Left ventricle myocardium inferior (tissue), 1 donor: ENCODE results near the gene CCR5AS.
"Not testable (repeated sequence)": the region's sequence is repeated elsewhere in the genome, so short reads cannot be mapped to it uniquely, and the experiment has no call there.

ENCODE experiments used
- DNase-seq: peaks from one replicate; pipeline ENCODE4 v3.0.0-alpha.2; 2020
- H3K27ac ChIP-seq: fragments of 200-600 bp; replicated peaks from 2 replicates; pipeline ENCODE4 v1.8.0; 2021
- H3K27me3 ChIP-seq: fragments of 200-600 bp; 2 replicates; pipeline ENCODE4 v1.8.0; 2021; ENCODE audit warnings: low read depth
- H3K36me3 ChIP-seq: fragments of 200-600 bp; 2 replicates; pipeline ENCODE4 v1.8.0; 2021
- H3K4me1 ChIP-seq: fragments of 200-600 bp; 2 replicates; pipeline ENCODE4 v1.8.0; 2021
- H3K4me3 ChIP-seq: fragments of 200-600 bp; 2 replicates; pipeline ENCODE4 v1.8.0; 2021; ENCODE audit warnings: mild to moderate bottlenecking, moderate library complexity
- H3K9me3 ChIP-seq: fragments of 200-600 bp; replicated peaks from 2 replicates; pipeline ENCODE4 v1.8.0; 2021
- intact Hi-C: fragments of 100-400 bp; cut with micrococcal nuclease; formaldehyde crosslinking; loops from one replicate; pipeline ENCODE4 v1.11.0; 2022
- TF ChIP-seq, protein P1 (sequence below): fragments of 200-600 bp; IDR thresholded peaks from 2 replicates; pipeline ENCODE4 v1.8.0; 2021; ENCODE audit warnings: antibody characterized with exemption, mild to moderate bottlenecking, borderline replicate concordance
- donor health status: DM: no; HTN: yes; CAD: no; lungs with severe emphysema.

Gene CCR5AS

GRCh38 chr3:46429671-46430070 lies 22.8 kb upstream of the CCR5AS start:
- DNase-seq: no peak
- H3K36me3 ChIP-seq: peaks cover 18% of the 10 kb centered on the region
- H3K4me3 ChIP-seq: no peak overlapping the region
- H3K4me1 ChIP-seq: peaks cover 21% of the 10 kb centered on the region
- peaks cover 22% of the 10 kb centered on the region for H3K9me3 ChIP-seq
- TF ChIP-seq, protein P1, sequence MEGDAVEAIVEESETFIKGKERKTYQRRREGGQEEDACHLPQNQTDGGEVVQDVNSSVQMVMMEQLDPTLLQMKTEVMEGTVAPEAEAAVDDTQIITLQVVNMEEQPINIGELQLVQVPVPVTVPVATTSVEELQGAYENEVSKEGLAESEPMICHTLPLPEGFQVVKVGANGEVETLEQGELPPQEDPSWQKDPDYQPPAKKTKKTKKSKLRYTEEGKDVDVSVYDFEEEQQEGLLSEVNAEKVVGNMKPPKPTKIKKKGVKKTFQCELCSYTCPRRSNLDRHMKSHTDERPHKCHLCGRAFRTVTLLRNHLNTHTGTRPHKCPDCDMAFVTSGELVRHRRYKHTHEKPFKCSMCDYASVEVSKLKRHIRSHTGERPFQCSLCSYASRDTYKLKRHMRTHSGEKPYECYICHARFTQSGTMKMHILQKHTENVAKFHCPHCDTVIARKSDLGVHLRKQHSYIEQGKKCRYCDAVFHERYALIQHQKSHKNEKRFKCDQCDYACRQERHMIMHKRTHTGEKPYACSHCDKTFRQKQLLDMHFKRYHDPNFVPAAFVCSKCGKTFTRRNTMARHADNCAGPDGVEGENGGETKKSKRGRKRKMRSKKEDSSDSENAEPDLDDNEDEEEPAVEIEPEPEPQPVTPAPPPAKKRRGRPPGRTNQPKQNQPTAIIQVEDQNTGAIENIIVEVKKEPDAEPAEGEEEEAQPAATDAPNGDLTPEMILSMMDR: no peak
- intact Hi-C loops: no loop called here
- H3K27ac ChIP-seq: no peak overlapping the region
- no peaks in the 10 kb centered on the region for H3K27me3 ChIP-seq

DNA sequence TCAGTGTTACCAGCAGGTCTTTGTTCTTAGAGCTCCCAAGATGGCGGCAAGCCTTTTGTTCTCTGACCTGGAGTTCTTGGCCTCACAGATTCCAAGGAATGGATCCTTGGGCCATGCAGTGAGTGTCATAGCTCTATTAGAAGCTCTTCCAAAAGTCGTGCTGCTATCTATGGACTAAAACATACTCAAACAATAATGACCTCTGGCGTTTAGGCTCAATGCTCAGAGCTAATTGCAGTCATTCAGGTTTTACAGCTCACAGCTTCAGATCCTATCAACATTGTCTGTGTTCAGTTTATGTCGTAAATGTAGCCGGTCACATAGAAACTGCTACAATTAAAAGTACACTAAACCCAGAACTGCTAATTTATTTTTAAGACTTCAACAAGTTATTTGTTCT lies 22.4 kb upstream of the CCR5AS start:
- H3K27ac ChIP-seq: no peak overlapping the region
- no peaks in the 10 kb centered on the region for H3K27me3 ChIP-seq
- peaks cover 18% of the 10 kb centered on the region for H3K36me3 ChIP-seq
- no peak for DNase-seq
- peaks cover 22% of the 10 kb centered on the region for H3K9me3 ChIP-seq
- TF ChIP-seq, protein P1: no peak
- intact Hi-C loops: no loop called here
- no peak overlapping the region for H3K4me3 ChIP-seq
- H3K4me1 ChIP-seq: peaks cover 21% of the 10 kb centered on the region

GRCh38 chr3:46427916-46428833 lies 21.3 kb upstream of the CCR5AS start:
- peaks cover 18% of the 10 kb centered on the region for H3K36me3 ChIP-seq
- H3K4me1 ChIP-seq: peaks cover 21% of the 10 kb centered on the region
- intact Hi-C loops: no loop called here
- peak overlapping the region; percentile 71 for H3K27ac ChIP-seq
- H3K4me3 ChIP-seq: no peak overlapping the region
- TF ChIP-seq, protein P1: no peak
- DNase-seq: no peak
- H3K9me3 ChIP-seq: peaks cover 22% of the 10 kb centered on the region
- H3K27me3 ChIP-seq: no peaks in the 10 kb centered on the region

GRCh38 chr3:46427404-46427803 lies 20.5 kb upstream of the CCR5AS start:
- TF ChIP-seq, protein P1: peak; percentile 44
- intact Hi-C loops, DNase-seq, H3K4me3 ChIP-seq, H3K27me3 ChIP-seq: not testable (repeated sequence)
- H3K27ac ChIP-seq: peak overlapping the region; percentile 71
- H3K36me3 ChIP-seq: peaks cover 18% of the 10 kb centered on the region
- H3K4me1 ChIP-seq: peaks cover 21% of the 10 kb centered on the region
- peaks cover 17% of the 10 kb centered on the region for H3K9me3 ChIP-seq

GRCh38 chr3:46426476-46426875 lies 19.6 kb upstream of the CCR5AS start:
- H3K27me3 ChIP-seq, H3K4me3 ChIP-seq, DNase-seq, H3K27ac ChIP-seq, H3K36me3 ChIP-seq, H3K9me3 ChIP-seq, intact Hi-C loops: not testable (repeated sequence)
- H3K4me1 ChIP-seq: peaks cover 21% of the 10 kb centered on the region

DNA sequence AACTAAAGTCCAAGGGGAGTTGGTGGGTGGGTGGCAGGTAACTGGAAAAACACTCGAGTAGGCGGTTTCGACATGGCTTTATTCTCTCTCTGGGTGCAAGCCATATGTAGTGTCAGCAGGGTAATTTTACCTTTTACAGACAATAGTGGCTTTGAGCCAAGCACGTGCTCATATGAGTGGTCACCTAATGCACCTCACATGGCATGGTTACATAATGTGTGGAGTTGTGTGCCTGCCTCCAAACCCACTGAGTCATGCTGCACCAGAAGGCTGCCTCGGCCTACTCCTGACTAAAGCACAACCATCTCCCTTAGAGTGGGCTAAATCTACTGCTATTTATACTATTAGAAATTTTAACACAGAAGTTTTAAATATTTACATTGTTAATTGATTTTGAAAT lies 16.7 kb upstream of the CCR5AS start:
- Histone ChIP-seq H3K9me3 (no peaks in the 10 kb centered on the region), H3K27me3 (no peaks in the 10 kb centered on the region), H3K27ac (no peak overlapping the region), H3K4me3 (no peak overlapping the region), H3K4me1 (peaks cover 19% of the 10 kb centered on the region), H3K36me3 (no peaks in the 10 kb centered on the region)
- no peak for DNase-seq
- intact Hi-C loops: no loop called here
- TF ChIP-seq, protein P1: no peak
